HAP-1 (cell line): ENCODE data around the gene SOCS3.

ENCODE experiments used
- DNase-seq, 2 experiments: peaks; one replicate each; pipeline ENCODE4 v3.0.0-alpha.2; 2016 to 2020; ENCODE audit warnings: low spot score in 2 of 2
- H3K27me3 ChIP-seq: fragments of 250-450 bp; sonication (Bioruptor Pico); 2 replicates; pipeline ENCODE4 v1.5.1; 2020; ENCODE audit warnings: low read depth, mild to moderate bottlenecking, moderate library complexity
- H3K36me3 ChIP-seq: fragments of 250-450 bp; sonication (Bioruptor Pico); replicated peaks from 2 replicates; pipeline ENCODE4 v1.5.1; 2020; ENCODE audit warnings: mild to moderate bottlenecking
- H3K4me1 ChIP-seq: fragments of 250-450 bp; sonication (Bioruptor Pico); 2 replicates; pipeline ENCODE4 v1.5.1; 2020; ENCODE audit warnings: mild to moderate bottlenecking
- H3K4me3 ChIP-seq: fragments of 250-450 bp; sonication (Bioruptor Pico); 2 replicates; pipeline ENCODE4 v1.5.1; 2020; ENCODE audit warnings: mild to moderate bottlenecking, moderate library complexity
- H3K9me3 ChIP-seq: fragments of 250-450 bp; sonication (Bioruptor Pico); 2 replicates; pipeline ENCODE4 v1.5.1; 2020; ENCODE audit warnings: mild to moderate bottlenecking, moderate library complexity
- in situ Hi-C: fragments of 300-500 bp; cut with MboI; formaldehyde crosslinking; loops from 3 replicates; pipeline ENCODE4 v1.14.3; 2020; ENCODE audit warnings: low sequenced_read_pairs, inconsistent platforms, mixed read lengths

Gene SOCS3

GRCh38 chr17:78368854-78369495 lies 9.1 kb upstream of the SOCS3 start:
- H3K27me3 ChIP-seq: no peaks in the 10 kb centered on the region
- 0 out of 2 replicates have a peak, but pooled peaks cover 3% of the 10 kb centered on the region for H3K36me3 ChIP-seq
- no peak for DNase-seq
- in situ Hi-C loops: no loop called here
- peaks cover 39% of the 10 kb centered on the region for H3K4me1 ChIP-seq
- no peak overlapping the region for H3K4me3 ChIP-seq
- no peaks in the 10 kb centered on the region for H3K9me3 ChIP-seq

- no peak for DNase-seq
- H3K27me3 ChIP-seq: no peaks in the 10 kb centered on the region
- H3K4me3 ChIP-seq: no peak overlapping the region
- H3K36me3 ChIP-seq: 0 out of 2 replicates have a peak, but pooled peaks cover 3% of the 10 kb centered on the region
- in situ Hi-C loops: no loop called here
- no peaks in the 10 kb centered on the region for H3K9me3 ChIP-seq
- peaks cover 39% of the 10 kb centered on the region for H3K4me1 ChIP-seq
These were observed 8.5 kb upstream of the SOCS3 start for GRCh38 chr17:78368348-78368747.

GRCh38 chr17:78367193-78367592 lies 7.3 kb upstream of the SOCS3 start:
- peaks cover 39% of the 10 kb centered on the region for H3K4me1 ChIP-seq
- H3K9me3 ChIP-seq: no peaks in the 10 kb centered on the region
- H3K4me3 ChIP-seq: no peak overlapping the region
- in situ Hi-C loops: no loop called here
- DNase-seq: no peak
- 0 out of 2 replicates have a peak, but pooled peaks cover 3% of the 10 kb centered on the region for H3K36me3 ChIP-seq
- no peaks in the 10 kb centered on the region for H3K27me3 ChIP-seq

GRCh38 chr17:78366109-78366848 lies 6.4 kb upstream of the SOCS3 start:
- in situ Hi-C loops: no loop called here
- H3K27me3 ChIP-seq: no peaks in the 10 kb centered on the region
- H3K4me3 ChIP-seq: no peak overlapping the region
- peaks cover 39% of the 10 kb centered on the region for H3K4me1 ChIP-seq
- 0 out of 2 replicates have a peak, but pooled peaks cover 3% of the 10 kb centered on the region for H3K36me3 ChIP-seq
- H3K9me3 ChIP-seq: no peaks in the 10 kb centered on the region
- DNase-seq: no peak

GRCh38 chr17:78365561-78366108 lies 5.8 kb upstream of the SOCS3 start:
- no peaks in the 10 kb centered on the region for H3K27me3 ChIP-seq
- peak; percentile 89 to 91 for DNase-seq
- in situ Hi-C loops: no loop called here
- H3K36me3 ChIP-seq: 0 out of 2 replicates have a peak, but pooled peaks cover 3% of the 10 kb centered on the region
- H3K4me3 ChIP-seq: no peak overlapping the region
- H3K9me3 ChIP-seq: no peaks in the 10 kb centered on the region
- peaks cover 39% of the 10 kb centered on the region for H3K4me1 ChIP-seq

GRCh38 chr17:78364436-78365281 lies 4.8 kb upstream of the SOCS3 start:
- Histone ChIP-seq H3K4me3 (no peak overlapping the region), H3K4me1 (peaks cover 31% of the 10 kb centered on the region), H3K27me3 (no peaks in the 10 kb centered on the region), H3K36me3 (0 out of 2 replicates have a peak, but pooled peaks cover 3% of the 10 kb centered on the region), H3K9me3 (no peaks in the 10 kb centered on the region)
- DNase-seq: peak; percentile 31 to 61
- in situ Hi-C loops: no loop called here

GRCh38 chr17:78362671-78363070 lies 2.8 kb upstream of the SOCS3 start:
- Histone ChIP-seq H3K4me3 (no peak overlapping the region), H3K4me1 (peaks cover 28% of the 10 kb centered on the region), H3K9me3 (no peaks in the 10 kb centered on the region), H3K27me3 (no peaks in the 10 kb centered on the region), H3K36me3 (peaks cover 3% of the 10 kb centered on the region; the same call in 1 of the 2 replicates)
- in situ Hi-C loops: no loop called here
- DNase-seq: no peak

- Histone ChIP-seq H3K4me1 (peaks cover 28% of the 10 kb centered on the region), H3K36me3 (peaks cover 8% of the 10 kb centered on the region), H3K27me3 (no peaks in the 10 kb centered on the region), H3K9me3 (no peaks in the 10 kb centered on the region), H3K4me3 (no peak overlapping the region)
- DNase-seq: no peak
- in situ Hi-C loops: no loop called here
These were observed 2.4 kb upstream of the SOCS3 start for GRCh38 chr17:78362232-78362631.

GRCh38 chr17:78361225-78361701 lies 1.4 kb upstream of the SOCS3 start:
- in situ Hi-C loops: no loop called here
- H3K9me3 ChIP-seq: no peaks in the 10 kb centered on the region
- DNase-seq: no peak
- no peaks in the 10 kb centered on the region for H3K27me3 ChIP-seq
- peaks cover 8% of the 10 kb centered on the region for H3K36me3 ChIP-seq
- H3K4me3 ChIP-seq: peak overlapping the region; percentile 72
- peaks cover 21% of the 10 kb centered on the region for H3K4me1 ChIP-seq

- in situ Hi-C loops: no loop called here
These were observed 721 bp upstream of the SOCS3 start for GRCh38 chr17:78360371-78361224.

GRCh38 chr17:78359321-78359996 lies 418 bp downstream of the SOCS3 start:
- Histone ChIP-seq H3K9me3 (no peaks in the 10 kb centered on the region), H3K4me1 (peaks cover 5% of the 10 kb centered on the region), H3K36me3 (peaks cover 5% of the 10 kb centered on the region), H3K27me3 (no peaks in the 10 kb centered on the region), H3K4me3 (peak overlapping the region; percentile 72)
- in situ Hi-C loops: no loop called here
- peak in 1 of 2 experiments; percentile 44 for DNase-seq

More at GRCh38 chr17:78360371-78361224, 721 bp upstream of the SOCS3 start:
- Histone ChIP-seq H3K4me3 (peak overlapping the region; percentile 72), H3K9me3 (no peaks in the 10 kb centered on the region), H3K4me1 (peaks cover 16% of the 10 kb centered on the region), H3K36me3 (peaks cover 8% of the 10 kb centered on the region), H3K27me3 (no peaks in the 10 kb centered on the region)
- DNase-seq: peak; percentile 83 to 98
